Measurements from ENCODE around the gene C2. TPM values are rescaled to one million over a fixed set of nuclear protein-coding genes. Genes with fewer than 3 reads are reported as not detected.

The C2 gene
- total RNA-seq, 2 experiments from 2014 or later = 0.61 to 0.80 TPM

DNA sequence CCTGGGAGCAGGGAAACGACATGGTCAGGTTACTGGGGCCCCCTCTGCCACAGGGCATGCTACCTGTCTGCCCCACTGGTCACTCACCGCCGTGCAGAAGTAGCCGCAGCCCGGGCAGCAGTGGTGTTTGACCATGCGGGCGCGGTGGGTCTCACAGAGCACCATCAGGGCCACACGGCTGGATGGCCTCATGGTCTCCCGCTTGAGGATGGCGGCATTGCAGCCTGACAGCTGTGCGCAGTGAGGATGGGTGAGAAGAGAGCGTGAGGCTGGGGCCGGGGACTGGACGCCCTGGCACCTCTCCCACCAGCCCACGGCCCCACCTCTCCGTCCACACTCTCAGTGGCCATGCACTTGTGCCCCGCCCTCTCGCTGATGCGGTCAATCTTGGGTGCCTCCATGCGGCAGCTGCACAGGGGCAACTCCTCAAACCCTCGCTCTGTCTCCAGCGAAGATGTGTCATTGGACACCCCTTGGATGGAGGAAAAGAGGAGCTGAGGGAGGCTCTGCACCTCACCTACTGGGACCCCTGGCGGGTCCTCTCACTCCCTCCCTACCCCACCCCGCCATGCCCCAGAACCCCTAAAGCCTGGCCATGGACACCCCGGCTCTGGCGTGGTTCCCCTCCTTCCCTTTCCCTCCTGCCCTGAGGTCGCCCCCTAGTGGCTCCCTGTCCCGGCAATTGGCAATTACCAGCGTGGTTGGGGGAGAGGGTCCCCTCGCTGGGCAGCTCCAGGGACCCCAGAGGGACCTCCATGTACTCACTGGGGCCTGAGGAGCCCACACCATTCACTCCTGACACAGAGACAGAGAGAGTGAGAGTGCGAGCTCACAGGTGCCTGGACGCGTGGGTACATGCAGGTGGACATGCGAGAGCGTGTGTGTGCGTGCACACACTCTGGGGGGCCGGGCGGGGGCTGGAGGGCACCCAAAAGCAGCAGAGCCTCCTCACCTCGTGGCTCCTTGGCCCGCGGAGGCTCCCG is 39.0 kb upstream of the C2 start:
- peak; percentile 65 for DNase-seq
- Mint-ChIP-seq H3K27me3 (no peaks in the 10 kb centered on the region), H3K36me3 (peaks cover 24% of the 10 kb centered on the region)

DNA sequence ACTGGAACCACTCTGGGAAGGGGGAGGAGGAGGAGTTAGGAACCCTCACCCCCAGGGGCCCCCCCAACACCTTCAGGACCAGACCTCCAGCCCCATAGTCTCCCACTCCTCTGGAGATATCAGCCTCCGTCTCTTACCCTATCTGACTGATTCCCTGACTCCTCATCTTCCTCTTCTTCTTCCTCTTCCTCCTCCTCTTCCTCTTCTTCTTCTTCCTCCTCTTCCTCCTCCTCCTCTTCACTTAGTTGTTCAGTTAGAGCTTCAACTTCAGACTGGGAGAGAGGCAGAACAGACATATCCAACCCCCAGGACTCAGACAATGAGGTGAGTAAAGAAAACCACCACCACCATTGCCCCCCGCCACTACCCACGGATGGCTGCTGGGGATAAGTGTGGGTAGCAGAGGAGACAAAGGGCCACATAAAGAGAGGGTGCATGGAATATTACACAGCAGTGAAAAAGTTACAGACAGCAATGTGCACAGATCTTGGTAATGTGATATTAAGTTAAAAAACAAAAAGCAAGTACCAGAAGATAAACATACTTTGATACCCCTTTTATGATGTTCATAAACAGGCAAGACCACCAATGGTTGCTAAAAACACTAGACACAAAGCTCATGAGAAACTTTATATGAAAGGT is 38.1 kb upstream of the C2 start:
- H3K9me3 Mint-ChIP-seq (ENCODE audit: low read depth) = no peaks in the 10 kb centered on the region
- ATAC-seq (no peak), DNase-seq (no peak)
- no peaks in the 10 kb centered on the region for H3K27me3 Mint-ChIP-seq
- H3K27ac Mint-ChIP-seq = no peak overlapping the region
- peaks cover 9% of the 10 kb centered on the region for H3K4me1 Mint-ChIP-seq
- H3K36me3 Mint-ChIP-seq = peaks cover 25% of the 10 kb centered on the region
- CTCF ChIA-PET = interaction anchor here (0.7 to 2.3 kb wide), 9 partner anchors 9 to 70 kb away, joined by 3 to 10 read pairs (median 5); partner anchors contain the start of gene EHMT2
- no peak overlapping the region for H3K4me3 Mint-ChIP-seq

More for the DNA sequence above, 39.0 kb upstream of the C2 start:
- Mint-ChIP-seq H3K4me1 (peaks cover 7% of the 10 kb centered on the region), H3K4me3 (no peak overlapping the region), H3K27ac (no peak overlapping the region), H3K9me3 (ENCODE audit: low read depth) (no peaks in the 10 kb centered on the region)
- ATAC-seq = peak; percentile 41
- CTCF ChIA-PET = interaction anchor here (0.7 to 2.3 kb wide), 9 partner anchors 8 to 71 kb away, joined by 3 to 10 read pairs (median 5); partner anchors contain the start of genes EHMT2 and NEU1

GRCh38 chr6:31892821-31893220 is 34.7 kb upstream of the C2 start:
- DNase-seq (no peak), ATAC-seq (no peak)
- peaks cover 21% of the 10 kb centered on the region for H3K4me1 Mint-ChIP-seq
- no peaks in the 10 kb centered on the region for H3K9me3 Mint-ChIP-seq (ENCODE audit: low read depth)
- no peak overlapping the region for H3K27ac Mint-ChIP-seq
- no peaks in the 10 kb centered on the region for H3K27me3 Mint-ChIP-seq
- peaks cover 18% of the 10 kb centered on the region for H3K36me3 Mint-ChIP-seq
- H3K4me3 Mint-ChIP-seq = no peak overlapping the region
- CTCF ChIA-PET = interaction anchor here (1.0 kb wide), 1 partner anchor 24 kb away, joined by 3 read pairs; no protein-coding TSS in a partner anchor

DNA sequence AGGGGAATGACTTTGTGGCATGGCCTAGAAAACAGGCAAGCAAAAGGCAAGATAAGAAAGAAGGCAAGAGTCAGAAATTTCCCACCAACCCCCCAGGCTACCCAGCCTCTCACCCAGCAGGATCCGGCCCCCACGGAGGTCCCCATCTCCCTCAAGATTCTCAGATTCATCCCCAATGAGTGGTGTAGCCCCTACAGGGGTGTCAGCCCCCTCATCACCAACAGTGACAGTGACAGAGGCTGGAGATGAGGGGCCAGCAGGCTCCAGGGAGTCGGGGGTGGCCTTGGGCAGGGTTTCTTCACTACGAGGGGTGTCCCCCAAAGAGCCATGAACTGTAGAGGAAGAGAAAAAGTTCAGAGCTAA is 31.0 kb upstream of the C2 start:
- Mint-ChIP-seq H3K27me3 (no peaks in the 10 kb centered on the region), H3K36me3 (peaks cover 4% of the 10 kb centered on the region), H3K4me3 (peak overlapping the region; percentile 75), H3K27ac (peak overlapping the region; percentile 84), H3K9me3 (ENCODE audit: low read depth) (no peaks in the 10 kb centered on the region), H3K4me1 (peaks cover 48% of the 10 kb centered on the region)
- DNase-seq (no peak), ATAC-seq (no peak)
- CTCF ChIA-PET = interaction anchor here (0.6 to 2.3 kb wide), 4 partner anchors 34 to 234 kb away, joined by 3 to 10 read pairs (median 4); partner anchors contain the start of genes NELFE, NEU1 and SKIC2

GRCh38 chr6:31896856-31897611 is 30.5 kb upstream of the C2 start:
- peaks cover 4% of the 10 kb centered on the region for H3K36me3 Mint-ChIP-seq
- no peaks in the 10 kb centered on the region for H3K27me3 Mint-ChIP-seq
- peak overlapping the region; percentile 84 for H3K27ac Mint-ChIP-seq
- H3K4me3 Mint-ChIP-seq = peak overlapping the region; percentile 75
- CTCF ChIA-PET = interaction anchor here (0.6 to 2.3 kb wide), 9 partner anchors 8 to 235 kb away, joined by 3 to 10 read pairs (median 5); partner anchors contain the start of genes NELFE, NEU1 and SKIC2
- DNase-seq = no peak
- H3K9me3 Mint-ChIP-seq (ENCODE audit: low read depth) = no peaks in the 10 kb centered on the region
- ATAC-seq = peak; percentile 12
- H3K4me1 Mint-ChIP-seq = peaks cover 48% of the 10 kb centered on the region

DNA sequence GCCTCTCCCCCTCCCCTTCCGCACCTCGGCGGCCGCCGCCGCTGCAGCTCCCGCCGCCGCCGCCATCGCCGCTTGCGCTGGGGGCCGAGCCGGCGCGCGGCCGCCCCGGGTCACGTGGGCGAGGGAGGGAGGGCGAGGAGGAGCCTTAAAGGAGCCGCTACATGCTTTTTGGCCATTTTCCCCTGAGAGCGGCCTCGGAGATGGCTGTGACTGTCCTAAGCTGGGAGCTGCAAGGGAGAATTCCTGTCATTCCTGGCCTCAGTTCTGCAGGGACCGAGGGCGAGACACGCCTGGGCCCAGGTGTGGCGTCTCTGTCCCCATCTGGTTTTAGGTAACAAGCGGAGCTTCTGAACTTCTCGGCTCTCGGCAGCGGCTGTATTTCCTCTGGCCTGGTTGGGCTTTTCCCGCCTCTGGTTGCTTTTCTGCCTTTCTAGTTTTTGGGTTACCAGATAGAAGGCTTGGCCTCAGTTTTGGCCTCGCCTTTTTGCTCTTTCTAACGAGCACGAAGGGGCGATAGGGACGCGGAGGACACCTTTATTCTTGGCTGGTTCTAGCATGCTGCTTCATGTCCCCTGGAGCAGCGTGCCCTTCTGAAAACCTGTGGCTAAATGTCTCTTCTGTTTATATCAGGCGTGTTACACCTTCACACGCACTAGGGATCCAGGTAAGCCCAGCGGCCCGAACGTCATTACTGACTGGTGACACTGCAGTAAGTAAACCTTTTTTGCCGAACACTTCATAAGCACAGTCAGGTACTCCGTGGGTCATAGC is 29.7 kb upstream of the C2 start, which contains the start of gene EHMT2:
Gene EHMT2, minus strand, starts transcription at position 87 of the 771 bp plus-strand sequence. Its CDS starts 21 bp downstream, at position 66.
- H3K4me3 Mint-ChIP-seq = peak within 1 kb of the TSS; percentile 93
- H3K4me1 Mint-ChIP-seq = peaks cover 51% of the 10 kb centered on the region
- peak; percentile 78 for ATAC-seq
- H3K36me3 Mint-ChIP-seq = peaks cover 4% of the 10 kb centered on the region
- peaks cover 4% of the 10 kb centered on the region for H3K27me3 Mint-ChIP-seq
- H3K9me3 Mint-ChIP-seq (ENCODE audit: low read depth) = no peaks in the 10 kb centered on the region
- DNase-seq = peak; percentile 91
- CTCF ChIA-PET = interaction anchor here (0.9 to 2.3 kb wide), 9 partner anchors 8 to 233 kb away, joined by 3 to 10 read pairs (median 5); partner anchors contain the start of genes ATF6B, GPANK1, NELFE and NEU1
- H3K27ac Mint-ChIP-seq = peak within 1 kb of the TSS; percentile 95

DNA sequence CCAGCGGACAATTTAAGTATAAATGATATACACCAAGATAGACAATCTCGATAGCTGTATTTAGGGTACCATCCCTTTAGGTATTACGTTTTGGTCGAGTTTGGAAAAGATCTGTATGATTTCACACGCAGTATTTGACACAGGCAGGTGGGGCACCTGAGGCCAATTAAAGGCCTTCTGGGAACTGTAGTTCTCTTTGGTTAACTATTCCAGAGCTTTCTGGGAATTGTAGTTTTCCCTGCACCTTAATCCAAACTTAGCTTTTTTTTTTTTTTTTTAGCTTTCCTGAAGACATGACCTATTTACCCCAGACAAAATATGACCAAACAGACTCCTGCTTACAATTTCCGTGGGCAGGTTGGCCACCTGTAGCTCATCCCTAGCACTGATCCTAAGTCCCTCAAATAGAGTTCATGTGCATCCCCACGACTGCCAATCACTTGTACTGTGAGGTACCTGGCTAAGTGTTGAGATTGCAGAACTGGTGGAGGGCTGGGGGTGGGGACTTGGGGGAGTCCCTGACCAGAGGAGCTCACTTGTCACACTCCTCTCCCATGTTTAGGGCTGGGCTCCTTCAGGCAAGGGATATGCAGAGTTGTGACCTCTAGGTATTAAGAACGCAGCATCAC is 29.0 kb upstream of the C2 start:
- peaks cover 51% of the 10 kb centered on the region for H3K4me1 Mint-ChIP-seq
- peak; percentile 48 for DNase-seq
- CTCF ChIA-PET = interaction anchor here (0.7 to 2.3 kb wide), 9 partner anchors 9 to 234 kb away, joined by 3 to 10 read pairs (median 4); partner anchors contain the start of genes ATF6B, GPANK1, NELFE and NEU1
- H3K9me3 Mint-ChIP-seq (ENCODE audit: low read depth) = no peaks in the 10 kb centered on the region
- peaks cover 4% of the 10 kb centered on the region for H3K36me3 Mint-ChIP-seq
- peaks cover 9% of the 10 kb centered on the region for H3K27me3 Mint-ChIP-seq
- H3K27ac Mint-ChIP-seq = peak overlapping the region; percentile 95
- peak overlapping the region; percentile 93 for H3K4me3 Mint-ChIP-seq
- peak; percentile 24 for ATAC-seq

DNA sequence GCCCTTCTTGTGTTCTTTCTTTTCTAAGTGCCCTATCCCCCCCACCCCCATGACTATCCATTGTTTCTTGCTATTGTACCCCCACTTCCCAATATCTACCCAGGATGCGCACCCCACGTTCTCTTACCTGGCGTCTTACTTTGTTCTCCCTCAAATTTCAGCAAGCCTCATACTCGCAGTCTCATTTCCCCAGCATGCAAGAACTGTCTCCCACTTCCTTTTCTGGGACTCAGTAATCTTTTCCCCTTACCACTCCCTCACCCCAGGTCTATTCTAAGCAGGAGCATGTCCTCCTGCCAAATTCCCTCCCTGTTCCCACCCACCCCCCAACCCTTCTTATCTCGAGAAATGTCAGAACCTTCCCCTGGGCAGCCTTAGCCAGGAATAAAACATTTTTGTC is 28.3 kb upstream of the C2 start:
- no peak for DNase-seq
- peak overlapping the region; percentile 45 for H3K4me3 Mint-ChIP-seq
- H3K27ac Mint-ChIP-seq = peak overlapping the region; percentile 54
- no peak for ATAC-seq
- no peaks in the 10 kb centered on the region for H3K9me3 Mint-ChIP-seq (ENCODE audit: low read depth)
- H3K27me3 Mint-ChIP-seq = peaks cover 14% of the 10 kb centered on the region
- H3K4me1 Mint-ChIP-seq = peaks cover 48% of the 10 kb centered on the region
- CTCF ChIA-PET = interaction anchor here (1.1 to 1.7 kb wide), 2 partner anchors 53 to 229 kb away, joined by 3 to 5 read pairs; partner anchors contain the start of gene ATF6B
- H3K36me3 Mint-ChIP-seq = peaks cover 4% of the 10 kb centered on the region

GRCh38 chr6:31899882-31900722 is 27.4 kb upstream of the C2 start:
- Mint-ChIP-seq H3K4me1 (peaks cover 47% of the 10 kb centered on the region), H3K9me3 (ENCODE audit: low read depth) (no peaks in the 10 kb centered on the region), H3K27ac (no peak overlapping the region), H3K27me3 (peaks cover 14% of the 10 kb centered on the region), H3K4me3 (no peak overlapping the region), H3K36me3 (peaks cover 1% of the 10 kb centered on the region)
- DNase-seq = peak; percentile 50
- no peak for ATAC-seq
- CTCF ChIA-PET = no interaction called here

GRCh38 chr6:31900917-31901414 is 26.6 kb upstream of the C2 start:
- Mint-ChIP-seq H3K9me3 (ENCODE audit: low read depth) (no peaks in the 10 kb centered on the region), H3K4me3 (peak overlapping the region; percentile 60), H3K36me3 (peaks cover 1% of the 10 kb centered on the region), H3K27ac (no peak overlapping the region), H3K4me1 (peaks cover 43% of the 10 kb centered on the region), H3K27me3 (peaks cover 18% of the 10 kb centered on the region)
- CTCF ChIA-PET = no interaction called here
- DNase-seq (peak; percentile 45), ATAC-seq (no peak)

- H3K36me3 Mint-ChIP-seq = peaks cover 1% of the 10 kb centered on the region
- no peak for ATAC-seq
- H3K4me3 Mint-ChIP-seq = peak overlapping the region; percentile 60
- no peaks in the 10 kb centered on the region for H3K9me3 Mint-ChIP-seq (ENCODE audit: low read depth)
- H3K27ac Mint-ChIP-seq = no peak overlapping the region
- CTCF ChIA-PET = no interaction called here
- peak; percentile 71 for DNase-seq
- peaks cover 38% of the 10 kb centered on the region for H3K4me1 Mint-ChIP-seq
- H3K27me3 Mint-ChIP-seq = peaks cover 23% of the 10 kb centered on the region
Observed at GRCh38 chr6:31901415-31901952, 26.0 kb upstream of the C2 start.

Measured in activated CD8-positive, alpha-beta memory T cell treated with anti-CD3 and anti-CD28 coated beads, Interleukin-2, amount 10 ng/mL, durations not matched to agents 7 days and 5 days (primary cell).